ENCODE data around the gene LRRC10B.

Gene LRRC10B

DNA sequence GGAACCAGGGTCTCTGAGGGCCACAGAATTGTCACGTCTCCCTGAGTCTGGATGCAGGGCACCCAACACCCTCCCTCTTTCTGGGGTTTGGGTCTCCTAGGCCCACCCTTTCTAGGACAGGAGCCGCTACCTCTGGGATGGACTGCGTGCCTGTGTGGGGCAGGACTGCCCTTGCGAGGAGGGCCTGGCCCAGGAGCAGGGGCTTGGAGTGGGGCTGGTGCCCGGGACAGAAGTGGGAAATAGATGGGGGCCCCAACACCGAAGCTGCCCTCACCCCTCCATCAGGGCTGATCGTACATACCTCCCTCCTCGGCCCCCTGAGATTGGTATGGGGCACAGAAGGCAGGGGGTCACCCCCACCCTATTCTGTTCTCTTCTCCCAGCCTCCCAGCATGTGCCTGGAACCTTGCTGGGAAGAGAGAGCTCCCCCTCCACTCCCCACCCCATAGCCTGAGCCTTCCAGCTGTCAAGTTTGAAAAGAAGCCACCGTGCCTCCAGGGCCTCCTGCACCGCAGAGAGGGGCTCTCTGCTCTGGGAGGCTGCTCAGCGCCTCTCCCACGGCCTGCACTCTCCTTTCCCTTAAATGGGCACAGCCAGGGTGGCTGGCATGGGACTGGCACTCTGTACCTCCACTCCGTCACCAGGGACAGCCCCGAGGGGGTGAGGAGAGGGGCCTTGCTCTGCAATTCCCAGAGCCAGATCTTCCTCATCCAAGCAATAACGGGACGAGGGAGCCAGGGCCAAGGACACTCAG lies 1.8 kb downstream of the LRRC10B start:
- Histone ChIP-seq H3K9ac (ENCODE audit: insufficient read length, low read depth) (peak overlapping the region; percentile 57), H3K9me3 (ENCODE audit: insufficient read depth, low read length) (no peaks in the 10 kb centered on the region), H3K4me1 (ENCODE audit: insufficient read depth, insufficient read length) (peaks cover 53% of the 10 kb centered on the region), H3K27me3 (ENCODE audit: insufficient read depth, insufficient read length) (peaks cover 40% of the 10 kb centered on the region), H3K36me3 (ENCODE audit: insufficient read depth, insufficient read length, low read length) (no peaks in the 10 kb centered on the region), H3K4me3 (ENCODE audit: insufficient read length, low read depth) (no peak overlapping the region)
- DNase-seq (ENCODE audit: low read depth, low spot score): no peak
- no peak for TF ChIP-seq SUZ12 (IDR thresholded peaks at IDR 0.05; ENCODE audit: extremely low read depth, insufficient read depth, insufficient read length)
- TF ChIP-seq YY1 (IDR thresholded peaks at IDR 0.05; ENCODE audit: insufficient read depth, insufficient read length): no peak
- TF ChIP-seq ZNF274 (IDR thresholded peaks at IDR 0.05; ENCODE audit: low read depth, low read length): no peak

DNA sequence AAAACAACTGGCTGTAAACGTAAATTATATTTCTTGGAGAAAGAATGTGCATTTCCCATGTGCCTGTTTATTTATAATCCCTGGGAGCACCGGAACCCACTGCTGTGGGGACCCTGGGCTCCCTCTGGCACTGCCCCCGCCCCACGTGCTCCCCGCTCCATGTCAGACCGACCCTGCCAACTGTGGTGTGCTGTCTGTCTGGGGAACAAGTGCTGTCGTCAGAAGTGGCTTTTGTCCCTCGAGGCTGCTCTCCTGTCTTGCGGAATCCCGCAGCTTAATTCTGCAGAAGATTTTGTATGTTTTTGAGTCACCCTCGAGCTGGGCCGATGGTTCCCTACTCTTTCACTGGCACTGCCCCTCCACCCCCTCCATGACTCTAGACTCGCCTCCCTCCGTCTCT lies 2.4 kb downstream of the LRRC10B start:
- Histone ChIP-seq H3K4me3 (ENCODE audit: insufficient read length, low read depth) (no peak overlapping the region), H3K4me1 (ENCODE audit: insufficient read depth, insufficient read length) (peaks cover 54% of the 10 kb centered on the region)

DNA sequence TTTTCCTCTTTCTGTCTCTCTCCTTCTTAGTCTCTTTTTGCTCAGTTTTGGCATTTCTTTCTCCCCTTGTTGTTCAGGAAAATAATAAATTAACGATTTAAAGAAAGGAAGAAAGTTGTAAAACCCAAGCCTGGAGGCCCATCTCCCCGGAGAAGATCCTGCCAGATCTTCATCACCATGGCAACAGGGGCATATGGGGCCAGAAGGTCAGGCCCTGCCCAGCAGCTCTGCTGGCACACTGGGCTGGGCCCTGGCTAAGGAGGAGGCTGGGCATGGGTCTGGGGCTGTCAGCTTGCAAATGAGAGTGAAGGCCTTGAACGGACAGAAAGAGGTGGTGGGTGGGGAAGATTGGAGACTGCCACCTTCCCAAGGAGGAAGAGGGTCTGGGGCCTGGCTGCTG lies 2.8 kb downstream of the LRRC10B start:
- Histone ChIP-seq H3K9ac (ENCODE audit: insufficient read length, low read depth) (no peak overlapping the region), H3K4me3 (ENCODE audit: insufficient read length, low read depth) (no peak overlapping the region), H3K9me3 (ENCODE audit: insufficient read depth, low read length) (no peaks in the 10 kb centered on the region), H3K4me1 (ENCODE audit: insufficient read depth, insufficient read length) (peaks cover 55% of the 10 kb centered on the region), H3K27me3 (ENCODE audit: insufficient read depth, insufficient read length) (peaks cover 36% of the 10 kb centered on the region), H3K36me3 (ENCODE audit: insufficient read depth, insufficient read length, low read length) (no peaks in the 10 kb centered on the region)
- no peak for DNase-seq (ENCODE audit: low read depth, low spot score)
- no peak for TF ChIP-seq YY1 (IDR thresholded peaks at IDR 0.05; ENCODE audit: insufficient read depth, insufficient read length)
- TF ChIP-seq ZNF274 (IDR thresholded peaks at IDR 0.05; ENCODE audit: low read depth, low read length): no peak
- TF ChIP-seq SUZ12 (IDR thresholded peaks at IDR 0.05; ENCODE audit: extremely low read depth, insufficient read depth, insufficient read length): no peak

More for the DNA sequence above, 2.4 kb downstream of the LRRC10B start:
- no peak for TF ChIP-seq ZNF274 (IDR thresholded peaks at IDR 0.05; ENCODE audit: low read depth, low read length)
- no peak for TF ChIP-seq YY1 (IDR thresholded peaks at IDR 0.05; ENCODE audit: insufficient read depth, insufficient read length)
- TF ChIP-seq SUZ12 (IDR thresholded peaks at IDR 0.05; ENCODE audit: extremely low read depth, insufficient read depth, insufficient read length): no peak
- Histone ChIP-seq H3K9me3 (ENCODE audit: insufficient read depth, low read length) (no peaks in the 10 kb centered on the region), H3K27me3 (ENCODE audit: insufficient read depth, insufficient read length) (peaks cover 40% of the 10 kb centered on the region), H3K9ac (ENCODE audit: insufficient read length, low read depth) (no peak overlapping the region), H3K36me3 (ENCODE audit: insufficient read depth, insufficient read length, low read length) (no peaks in the 10 kb centered on the region)
- DNase-seq (ENCODE audit: low read depth, low spot score): no peak

GRCh38 chr11:61512435-61512834 lies 3.9 kb downstream of the LRRC10B start:
- Histone ChIP-seq H3K27me3 (ENCODE audit: insufficient read depth, insufficient read length) (peaks cover 26% of the 10 kb centered on the region), H3K4me1 (ENCODE audit: insufficient read depth, insufficient read length) (peaks cover 54% of the 10 kb centered on the region), H3K4me3 (ENCODE audit: insufficient read length, low read depth) (no peak overlapping the region), H3K36me3 (ENCODE audit: insufficient read depth, insufficient read length, low read length) (no peaks in the 10 kb centered on the region), H3K9ac (ENCODE audit: insufficient read length, low read depth) (no peak overlapping the region), H3K9me3 (ENCODE audit: insufficient read depth, low read length) (no peaks in the 10 kb centered on the region)
- TF ChIP-seq SUZ12 (IDR thresholded peaks at IDR 0.05; ENCODE audit: extremely low read depth, insufficient read depth, insufficient read length) (no peak), YY1 (IDR thresholded peaks at IDR 0.05; ENCODE audit: insufficient read depth, insufficient read length) (no peak), ZNF274 (IDR thresholded peaks at IDR 0.05; ENCODE audit: low read depth, low read length) (no peak)
- no peak for DNase-seq (ENCODE audit: low read depth, low spot score)

DNA sequence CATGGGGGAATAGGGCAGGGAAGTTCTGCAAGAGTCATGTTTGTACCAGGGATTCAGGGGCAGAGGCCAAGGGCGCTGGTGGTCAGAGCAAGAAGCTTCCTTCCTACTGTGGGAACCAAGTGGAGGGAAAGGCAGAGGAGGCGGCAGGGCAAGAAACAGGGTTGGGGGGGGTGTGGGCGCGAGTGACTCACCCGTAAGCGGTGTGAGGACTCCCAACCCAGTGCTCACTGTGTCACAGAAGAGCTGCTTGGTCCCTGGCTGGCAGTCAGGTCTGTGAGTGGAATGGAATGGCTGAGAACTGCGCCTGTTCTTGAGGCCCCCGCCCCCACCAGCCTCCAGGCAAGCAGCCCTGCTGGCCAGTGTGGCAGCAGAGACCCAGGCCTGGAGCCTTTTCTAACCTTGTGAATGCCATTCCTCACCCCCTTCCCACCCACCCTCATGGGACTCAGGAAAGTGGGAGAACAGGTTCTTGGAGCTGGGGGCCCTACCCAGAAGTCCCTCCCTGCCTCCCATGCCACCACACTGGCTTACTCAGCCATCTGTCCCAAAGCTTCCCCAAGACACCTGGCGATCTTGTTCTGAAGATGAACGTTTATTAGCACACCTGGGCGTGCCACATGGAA lies 4.7 kb downstream of the LRRC10B start:
- DNase-seq (ENCODE audit: low read depth, low spot score): no peak
- Histone ChIP-seq H3K9ac (ENCODE audit: insufficient read length, low read depth) (no peak overlapping the region), H3K36me3 (ENCODE audit: insufficient read depth, insufficient read length, low read length) (no peaks in the 10 kb centered on the region), H3K4me1 (ENCODE audit: insufficient read depth, insufficient read length) (peaks cover 55% of the 10 kb centered on the region), H3K9me3 (ENCODE audit: insufficient read depth, low read length) (no peaks in the 10 kb centered on the region), H3K27me3 (ENCODE audit: insufficient read depth, insufficient read length) (peaks cover 18% of the 10 kb centered on the region), H3K4me3 (ENCODE audit: insufficient read length, low read depth) (no peak overlapping the region)
- no peak for TF ChIP-seq YY1 (IDR thresholded peaks at IDR 0.05; ENCODE audit: insufficient read depth, insufficient read length)
- TF ChIP-seq SUZ12 (IDR thresholded peaks at IDR 0.05; ENCODE audit: extremely low read depth, insufficient read depth, insufficient read length): no peak
- no peak for TF ChIP-seq ZNF274 (IDR thresholded peaks at IDR 0.05; ENCODE audit: low read depth, low read length)

- Histone ChIP-seq H3K4me3 (ENCODE audit: insufficient read length, low read depth) (no peak overlapping the region), H3K36me3 (ENCODE audit: insufficient read depth, insufficient read length, low read length) (no peaks in the 10 kb centered on the region), H3K4me1 (ENCODE audit: insufficient read depth, insufficient read length) (peaks cover 55% of the 10 kb centered on the region), H3K9me3 (ENCODE audit: insufficient read depth, low read length) (no peaks in the 10 kb centered on the region), H3K9ac (ENCODE audit: insufficient read length, low read depth) (no peak overlapping the region), H3K27me3 (ENCODE audit: insufficient read depth, insufficient read length) (peaks cover 17% of the 10 kb centered on the region)
- no peak for DNase-seq (ENCODE audit: low read depth, low spot score)
- TF ChIP-seq ZNF274 (IDR thresholded peaks at IDR 0.05; ENCODE audit: low read depth, low read length) (no peak), SUZ12 (IDR thresholded peaks at IDR 0.05; ENCODE audit: extremely low read depth, insufficient read depth, insufficient read length) (no peak), YY1 (IDR thresholded peaks at IDR 0.05; ENCODE audit: insufficient read depth, insufficient read length) (no peak)
Measured at GRCh38 chr11:61514050-61514917, 5.7 kb downstream of the LRRC10B start.
